ENCODE data around the gene EGF.
"Not testable (repeated sequence)": the region's sequence is repeated elsewhere in the genome, so short reads cannot be mapped to it uniquely, and the experiment has no call there.

Gene EGF

GRCh38 chr4:110025056-110025455 lies 112.4 kb downstream of the EGF start:
- Histone ChIP-seq H3K4me3 (no peak overlapping the region), H3K27ac (no peak overlapping the region)
- no peak for TF ChIP-seq CTCF (IDR thresholded peaks at IDR 0.05)
- no peak for DNase-seq (ENCODE audit: low spot score)

DNA sequence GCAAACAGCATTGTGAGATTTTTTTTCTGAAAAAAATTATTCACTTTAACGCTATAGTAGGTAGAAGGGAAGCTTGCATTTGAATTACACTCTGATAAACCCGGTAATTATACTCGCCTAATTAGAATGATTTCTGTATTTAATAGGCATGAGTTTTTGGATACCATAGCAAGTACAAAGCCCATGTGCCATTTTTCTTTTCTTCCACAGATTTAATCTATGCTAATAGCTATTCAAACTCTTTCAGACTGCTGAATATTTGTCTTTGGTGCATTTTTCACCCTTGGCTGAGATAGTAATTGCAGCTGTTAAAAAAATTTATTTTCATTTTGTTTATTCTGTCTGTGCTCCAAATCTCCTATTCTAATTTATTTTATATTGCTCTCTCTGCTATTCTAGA lies 113.0 kb downstream of the EGF start:
- DNase-seq (ENCODE audit: low spot score), result no peak
- Histone ChIP-seq H3K4me3 (no peak overlapping the region), H3K27ac (no peak overlapping the region)
- no peak for TF ChIP-seq CTCF (IDR thresholded peaks at IDR 0.05)

DNA sequence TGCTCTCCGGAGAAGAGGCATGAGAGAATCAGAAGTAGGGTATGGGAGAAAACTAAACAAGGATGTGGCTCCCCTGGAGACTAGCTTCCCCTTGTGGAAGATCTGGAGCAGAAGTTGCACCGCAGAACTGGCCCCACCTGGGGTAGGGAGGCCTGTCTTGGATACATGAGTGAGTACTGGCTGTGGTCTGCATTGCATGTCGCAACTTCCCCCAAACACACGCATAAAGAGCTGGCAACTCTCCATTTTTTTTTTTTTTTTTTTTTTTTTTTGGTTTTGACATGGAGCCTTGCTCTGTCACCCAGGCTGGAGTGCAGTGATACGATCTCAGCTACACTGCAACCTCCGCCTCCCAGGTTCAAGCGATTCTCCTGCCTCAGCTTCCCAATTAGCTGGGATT lies 119.9 kb downstream of the EGF start:
- no peak for TF ChIP-seq CTCF (IDR thresholded peaks at IDR 0.05)
- H3K27ac ChIP-seq, result no peak overlapping the region
- H3K4me3 ChIP-seq, result no peak overlapping the region
- DNase-seq (ENCODE audit: low spot score), result no peak

- Histone ChIP-seq H3K27ac (no peak overlapping the region), H3K4me3 (no peak overlapping the region)
- TF ChIP-seq CTCF (IDR thresholded peaks at IDR 0.05), result no peak
- DNase-seq (ENCODE audit: low spot score), result no peak
These were observed 120.8 kb downstream of the EGF start for GRCh38 chr4:110033355-110034025.

GRCh38 chr4:110034026-110034393 lies 121.3 kb downstream of the EGF start:
- Histone ChIP-seq H3K4me3 (no peak overlapping the region), H3K27ac (no peak overlapping the region)
- no peak for DNase-seq (ENCODE audit: low spot score)
- TF ChIP-seq CTCF (IDR thresholded peaks at IDR 0.05), result no peak

DNA sequence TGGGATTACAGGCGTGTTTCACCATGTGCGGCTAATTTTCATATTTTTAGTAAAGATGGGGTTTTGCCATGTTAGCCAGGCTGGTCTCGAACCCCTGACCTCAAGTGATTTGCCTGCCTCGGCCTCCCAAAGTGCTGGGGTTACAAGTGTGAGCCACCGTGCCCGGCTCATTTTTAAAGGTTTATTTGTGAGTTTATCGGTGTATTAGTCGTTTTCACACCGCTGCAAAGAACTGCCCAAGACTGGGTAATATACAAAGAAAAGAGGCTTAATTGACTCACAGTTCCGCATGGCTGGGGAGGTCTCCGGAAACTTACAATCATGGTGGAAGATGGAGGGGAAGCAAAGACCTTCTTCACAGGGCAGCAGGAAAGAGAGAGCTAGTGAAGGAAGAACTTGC lies 126.5 kb downstream of the EGF start:
- H3K4me3 ChIP-seq; H3K27ac ChIP-seq; DNase-seq (ENCODE audit: low spot score): not testable (repeated sequence)

- H3K4me3 ChIP-seq, result no peak overlapping the region
- DNase-seq (ENCODE audit: low spot score), result no peak
- no peak overlapping the region for H3K27ac ChIP-seq
- TF ChIP-seq CTCF (IDR thresholded peaks at IDR 0.05), result no peak
These were observed 129.1 kb downstream of the EGF start for GRCh38 chr4:110041735-110042134.
